Stimulated activated CD8-positive, alpha-beta memory T cell treated with anti-CD3 and anti-CD28 coated beads, Interleukin-15, amount 100 ng/mL, for 1 hour (primary cell): Measurements from ENCODE around the gene RAB20.
"Not testable (repeated sequence)": the region's sequence is repeated elsewhere in the genome, so short reads cannot be mapped to it uniquely, and the experiment has no call there.

Source experiments
- DNase-seq: peaks from one replicate; pipeline ENCODE4 v3.0.0-alpha.2; 2020; ENCODE audit warnings: low read depth

The RAB20 gene

DNA sequence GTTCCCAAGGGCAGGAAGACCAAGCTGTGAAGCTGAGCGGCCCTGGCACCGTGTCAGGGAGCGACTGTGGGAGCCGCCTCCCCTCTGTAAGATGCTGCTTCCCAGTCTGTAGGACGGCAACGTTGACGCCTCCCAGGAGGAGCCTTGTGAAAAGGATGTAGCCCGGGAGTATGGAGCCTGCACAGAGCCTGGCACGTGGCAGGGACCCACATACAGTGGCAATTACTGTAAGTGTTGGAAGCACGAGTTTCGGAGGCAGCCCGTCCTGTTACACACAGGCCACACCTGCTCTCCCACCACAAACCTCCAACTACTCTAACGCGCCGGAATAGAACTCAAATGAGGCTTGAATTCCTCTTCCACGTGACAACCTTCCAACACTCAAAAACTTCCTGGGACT is 6.6 kb downstream of the RAB20 start:
- no peak for DNase-seq

DNA sequence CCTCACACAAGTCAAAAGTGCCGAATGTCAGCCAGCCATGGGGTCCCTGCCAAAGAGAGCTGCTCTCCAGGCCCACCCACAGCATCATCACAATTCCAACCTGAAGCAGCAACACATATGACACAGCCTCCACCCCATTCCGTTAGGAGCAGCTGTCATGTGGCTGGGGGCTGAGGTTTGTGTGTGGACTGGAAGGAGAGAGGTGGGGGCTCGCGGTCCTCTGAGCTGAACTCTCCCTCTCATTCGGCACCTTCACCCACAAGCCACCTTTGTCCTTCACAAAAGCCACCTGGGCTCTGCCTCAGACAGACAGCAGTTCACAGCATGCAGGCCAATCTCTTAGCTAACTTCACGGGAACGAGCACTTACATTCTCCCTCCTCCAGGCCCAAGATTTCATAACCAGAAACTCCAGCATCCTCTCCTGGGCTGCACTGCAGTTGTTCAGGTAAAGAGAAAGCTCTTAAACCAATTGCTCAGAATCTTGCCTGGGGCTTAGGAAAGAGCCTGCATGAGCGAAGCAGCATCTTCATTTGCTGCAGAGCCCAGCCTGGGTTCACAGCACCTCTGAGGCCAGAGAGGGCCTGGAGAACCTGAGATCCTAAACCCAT is 7.2 kb downstream of the RAB20 start:
- no peak for DNase-seq

DNA sequence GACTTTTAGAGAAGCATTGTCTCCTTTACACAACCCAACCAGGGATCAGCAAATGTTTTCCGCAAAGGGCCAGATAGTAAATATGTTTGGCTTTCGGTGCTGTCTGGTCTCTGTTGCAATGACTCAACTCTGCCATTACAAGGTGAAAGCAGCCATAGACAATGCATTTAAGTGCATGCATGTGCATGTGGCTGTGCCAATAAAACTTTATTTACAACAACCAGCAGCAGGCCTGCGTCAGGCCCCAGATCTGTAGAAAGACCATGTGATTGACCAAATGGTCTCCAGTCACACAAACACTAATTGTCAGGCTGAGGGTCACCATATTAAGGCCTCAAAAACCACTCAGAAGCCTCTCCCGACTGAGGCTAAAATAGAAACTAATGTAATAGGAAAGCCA is 8.1 kb downstream of the RAB20 start:
- no peak for DNase-seq

DNA sequence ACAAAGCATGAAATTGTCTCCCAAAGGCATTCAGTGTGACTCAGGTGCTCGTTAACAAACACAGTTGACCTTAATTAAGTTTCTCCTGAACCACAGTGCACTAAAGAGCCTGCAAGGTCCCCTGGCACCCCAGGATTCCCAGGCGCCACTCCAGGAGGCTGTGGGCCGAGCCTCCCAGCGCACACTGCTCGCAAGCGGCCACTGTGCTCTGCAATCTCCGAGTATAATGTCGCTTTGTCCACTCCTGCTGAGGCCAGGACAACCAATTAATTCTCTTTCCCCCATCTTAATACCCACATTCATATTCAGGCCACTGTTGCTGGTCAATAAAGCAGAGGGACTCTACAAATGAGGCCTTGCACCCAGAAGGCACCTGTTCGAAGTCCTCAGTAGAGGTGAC is 8.8 kb downstream of the RAB20 start:
- DNase-seq: no peak

DNA sequence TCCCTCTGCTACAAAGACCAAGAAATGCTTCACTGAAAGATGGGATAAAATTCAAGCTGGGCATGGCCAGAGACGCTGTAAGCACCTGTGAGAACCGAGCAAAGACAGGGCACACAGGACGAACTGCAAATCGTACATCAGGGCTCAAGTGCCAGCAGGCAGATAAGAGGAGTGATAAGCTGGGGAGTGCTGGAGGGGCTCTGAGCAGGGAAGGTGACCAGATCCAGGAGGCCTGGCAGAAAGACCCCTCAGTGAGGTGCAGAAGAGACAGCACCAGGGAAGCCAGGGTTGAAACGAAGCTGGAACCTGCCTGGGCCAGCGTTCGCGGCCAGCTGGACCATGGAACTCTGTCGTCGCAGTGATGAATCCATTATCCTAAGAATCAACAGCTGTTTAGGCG is 10.2 kb downstream of the RAB20 start:
- DNase-seq: no peak

DNA sequence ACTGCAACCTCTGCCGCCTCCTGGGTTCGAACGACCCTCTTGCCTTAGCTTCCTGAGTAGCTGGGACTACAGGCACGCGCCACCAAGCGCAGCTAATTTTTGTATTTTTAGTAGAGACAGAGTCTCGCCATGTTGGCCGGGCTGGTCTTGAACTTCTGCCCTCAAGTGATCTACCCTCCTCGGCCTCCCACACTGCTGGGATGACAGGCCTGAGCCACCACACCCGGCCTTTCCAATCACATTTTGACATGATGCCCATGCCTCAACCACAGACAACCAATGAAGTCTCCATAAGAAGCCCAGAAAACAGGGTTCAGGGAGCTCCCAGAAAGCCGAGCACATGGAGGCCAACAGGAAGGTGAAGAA is 11.7 kb downstream of the RAB20 start:
- no peak for DNase-seq

DNA sequence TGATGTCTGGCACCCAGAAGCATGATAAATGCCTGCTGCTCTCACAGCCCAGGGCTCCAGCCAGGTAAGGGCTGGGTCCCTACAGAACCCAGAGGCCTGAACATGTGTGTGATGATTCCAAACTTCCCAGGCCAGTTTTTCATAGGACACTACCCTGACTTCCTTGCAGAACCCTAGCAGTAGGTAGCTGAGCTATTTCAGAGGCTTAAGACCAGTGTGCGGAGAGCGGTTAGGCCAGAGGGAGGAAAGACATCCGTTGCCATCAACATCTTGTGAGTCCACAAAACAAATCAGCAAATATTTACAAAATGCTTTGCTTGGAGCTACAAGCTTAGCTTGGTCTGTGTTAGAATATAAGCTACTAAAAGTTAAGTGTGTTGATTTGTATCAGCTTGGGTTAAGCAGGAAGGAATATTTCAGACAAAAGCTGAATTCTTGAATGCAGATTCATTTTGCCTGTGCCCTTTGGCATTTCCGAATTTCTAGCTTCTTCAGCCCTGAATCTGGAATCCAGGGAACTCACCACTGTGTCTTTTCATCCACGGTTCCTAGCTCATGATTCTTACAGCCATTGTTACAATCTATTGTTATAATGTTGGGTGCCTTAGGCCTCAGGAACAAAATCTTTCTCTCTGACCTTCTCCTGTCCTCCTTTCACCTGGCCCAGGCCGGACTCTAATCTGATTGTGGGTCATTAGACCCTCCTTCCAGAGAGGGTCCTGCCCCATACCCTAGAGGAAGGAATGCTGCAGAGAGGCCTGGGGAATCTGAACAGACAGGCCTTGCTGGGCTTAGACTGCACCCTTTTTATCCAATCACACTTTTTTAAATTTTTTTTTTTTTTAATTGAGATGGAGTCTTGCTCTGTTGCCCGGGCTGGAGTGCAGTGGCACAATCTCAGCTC is 12.4 kb downstream of the RAB20 start:
- no peak for DNase-seq

DNA sequence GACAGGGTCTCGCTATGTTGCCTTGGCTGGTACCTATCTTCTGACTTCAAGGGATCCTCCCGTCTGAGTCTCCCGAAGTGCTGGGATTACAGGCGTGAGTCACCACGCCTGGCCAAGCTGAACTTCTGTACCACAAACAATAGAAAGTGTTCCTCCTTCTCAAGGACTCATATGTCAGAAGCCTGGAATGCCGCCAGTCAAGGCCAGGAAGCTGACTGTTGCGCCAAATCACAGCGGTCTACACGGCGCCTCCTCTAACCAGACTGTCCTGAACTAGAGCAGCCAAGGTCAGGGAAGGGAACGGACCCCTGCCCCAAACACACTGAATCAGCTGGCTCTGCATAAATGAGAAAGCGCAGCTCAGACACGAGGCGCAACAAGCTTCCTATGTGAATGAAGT is 14.6 kb downstream of the RAB20 start:
- no peak for DNase-seq

DNA sequence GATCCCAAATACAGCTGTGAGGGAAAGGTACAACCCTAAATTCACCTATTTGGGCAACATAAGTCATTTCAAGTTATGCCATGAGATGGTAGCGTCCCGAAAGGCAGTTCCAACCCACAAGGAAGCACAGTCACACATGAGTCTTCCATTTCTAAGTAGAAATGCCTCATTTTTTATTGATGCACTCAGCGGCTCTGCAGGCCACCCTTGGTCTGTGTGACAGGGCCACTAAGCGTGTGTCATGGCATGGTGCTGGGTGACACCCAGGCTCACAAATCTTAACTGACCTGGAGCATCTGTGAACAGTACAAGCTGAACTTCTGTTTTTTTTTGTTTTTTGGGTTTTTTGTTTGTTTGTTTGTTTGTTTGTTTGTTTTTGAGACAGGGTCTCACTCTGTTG is 15.1 kb downstream of the RAB20 start:
- no peak for DNase-seq

DNA sequence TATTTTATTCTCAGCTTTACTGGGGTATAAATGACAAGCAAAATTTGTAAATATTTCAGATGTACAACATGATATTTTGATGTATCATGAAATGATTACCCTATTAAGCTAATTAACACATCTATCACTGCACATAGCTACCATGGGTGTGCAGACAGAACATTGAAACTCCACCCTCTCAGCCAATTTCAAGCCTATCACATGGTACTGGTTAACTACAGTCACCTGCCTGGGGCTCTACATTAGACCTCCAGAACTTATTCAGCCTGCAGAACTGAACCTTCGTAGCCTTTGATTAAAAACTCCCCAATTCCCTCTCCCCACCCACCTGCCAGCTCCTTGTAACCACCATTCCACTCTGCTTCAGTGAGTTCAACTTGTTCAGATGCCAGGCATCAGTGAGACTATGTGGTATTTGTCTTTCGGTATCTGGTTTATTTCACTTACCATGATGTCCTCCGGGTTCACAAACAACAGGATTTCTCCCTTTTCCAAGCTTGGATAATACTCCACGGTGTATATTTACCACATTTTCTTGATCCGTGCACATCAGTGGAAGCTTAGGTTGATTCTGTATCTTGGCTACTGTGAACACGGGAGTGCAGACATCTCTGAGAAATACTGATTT is 19.2 kb downstream of the RAB20 start:
- DNase-seq: no peak

DNA sequence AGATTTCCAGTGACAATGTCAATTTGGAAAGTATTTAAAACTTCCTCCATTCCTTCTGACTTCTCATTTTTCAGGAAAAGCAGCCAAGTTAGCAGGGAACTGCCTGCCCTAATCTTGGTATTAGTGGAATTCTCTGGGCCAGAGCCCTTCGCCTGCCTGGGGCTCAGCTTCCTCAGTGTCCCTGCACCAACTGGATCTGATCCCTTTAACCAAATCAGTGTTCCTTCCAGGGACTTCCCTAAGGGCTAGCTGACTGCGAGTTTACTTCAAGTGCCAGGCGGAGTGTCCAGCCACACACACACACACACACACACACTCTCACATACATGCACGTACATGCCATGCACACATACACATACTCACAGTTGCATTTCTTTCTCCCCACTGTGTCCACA is 20.0 kb downstream of the RAB20 start:
- no peak for DNase-seq

DNA sequence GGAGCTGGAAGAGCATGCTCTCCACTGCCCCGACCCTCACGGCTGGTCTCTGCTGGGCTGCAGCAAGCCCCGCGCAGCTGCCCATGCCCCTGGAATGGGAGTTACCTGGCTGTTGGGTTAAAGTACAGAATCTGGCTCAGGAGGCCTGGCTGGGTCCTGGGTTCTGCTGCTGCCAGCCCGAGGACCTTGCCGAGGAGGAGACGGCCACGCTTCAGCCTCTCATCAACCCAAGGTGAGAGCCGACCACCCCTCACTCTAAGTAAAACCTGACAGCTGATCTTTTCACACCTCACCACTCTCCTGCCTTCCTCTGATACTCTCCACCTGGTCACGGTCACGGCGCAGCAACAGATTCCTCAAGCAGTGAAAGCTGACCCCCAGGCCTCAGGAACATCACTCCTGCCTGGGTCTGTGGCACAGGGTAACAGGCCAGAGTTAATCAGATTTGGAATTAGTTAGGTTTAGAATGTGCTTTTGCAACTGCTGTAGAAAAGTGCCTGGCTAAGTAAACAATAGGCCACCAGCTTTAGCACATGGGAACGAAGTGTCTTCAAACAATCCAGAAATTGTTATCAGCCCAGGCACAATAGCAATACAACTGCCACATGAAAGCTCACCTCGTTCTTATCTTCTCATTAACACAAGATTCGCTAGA is 20.5 kb downstream of the RAB20 start:
- DNase-seq: no peak

DNA sequence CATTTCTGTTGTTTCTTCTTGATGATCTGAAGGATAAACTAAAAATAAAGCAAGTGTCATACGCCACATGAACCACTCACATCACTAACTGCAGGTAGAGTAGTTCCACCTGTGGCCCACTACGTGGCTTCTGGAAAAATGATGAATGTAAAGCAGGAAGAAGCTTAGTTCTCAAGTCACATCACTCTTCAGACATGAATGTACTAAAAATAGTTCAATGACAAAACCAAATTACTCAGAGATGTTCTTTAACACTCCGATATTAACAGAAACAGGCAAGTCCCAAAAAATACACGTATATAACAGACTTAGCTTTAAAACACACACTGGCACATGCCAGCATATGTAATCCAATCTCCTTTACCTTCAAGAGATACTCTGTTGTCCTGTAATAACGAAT is 21.6 kb downstream of the RAB20 start:
- DNase-seq: no peak

DNA sequence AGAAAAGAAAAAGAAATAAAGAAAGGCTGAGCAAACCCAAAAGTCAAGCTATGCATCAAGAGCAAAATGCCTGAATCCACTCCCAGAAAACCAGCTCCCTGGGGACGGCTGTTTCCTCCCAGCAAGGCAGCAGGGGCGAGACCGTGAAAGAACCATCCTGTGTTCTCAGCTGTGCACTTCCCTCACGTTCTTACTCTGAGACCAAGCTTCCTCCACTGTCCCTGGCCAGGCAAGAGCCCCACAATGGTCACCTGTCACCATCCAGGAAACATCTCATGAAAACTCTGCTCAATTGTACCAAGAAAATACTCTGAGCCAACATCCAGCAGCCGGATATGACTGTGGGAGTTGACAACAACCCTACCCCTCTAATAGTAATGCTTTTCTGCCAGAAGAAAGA is 22.9 kb downstream of the RAB20 start:
- no peak for DNase-seq

DNA sequence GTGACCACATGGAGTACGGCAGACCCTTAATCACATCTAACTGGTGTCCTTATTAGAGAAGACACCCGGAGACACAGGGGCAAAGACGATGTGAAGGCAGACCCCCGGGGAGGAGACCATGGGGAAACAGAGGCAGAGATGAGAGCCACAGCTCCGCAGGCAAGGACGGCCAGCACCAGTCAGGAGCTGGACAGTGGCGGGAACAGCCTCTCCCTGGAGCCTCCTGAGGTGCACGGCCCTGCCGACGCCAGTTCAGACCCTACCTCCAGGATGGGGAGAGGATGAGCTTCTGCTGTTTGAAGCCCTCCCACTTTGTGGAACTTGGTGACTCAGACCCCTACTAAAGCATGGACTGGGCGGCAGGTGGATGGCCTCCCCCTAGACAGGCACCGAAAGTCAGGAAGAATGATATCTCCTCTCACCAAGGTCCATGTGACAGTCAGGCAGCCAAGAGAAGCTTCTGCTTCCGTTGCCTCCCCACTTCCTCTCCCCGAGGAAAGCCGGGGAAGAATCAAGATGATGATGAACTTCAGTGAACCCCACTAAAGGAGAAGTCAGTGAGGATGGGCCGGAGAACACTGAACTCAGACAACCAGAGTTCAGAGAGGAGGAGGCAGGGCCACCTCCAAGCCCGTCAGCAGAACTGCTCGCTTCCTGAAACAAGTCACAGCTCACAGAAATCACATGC is 25.4 kb downstream of the RAB20 start:
- DNase-seq: no peak

DNA sequence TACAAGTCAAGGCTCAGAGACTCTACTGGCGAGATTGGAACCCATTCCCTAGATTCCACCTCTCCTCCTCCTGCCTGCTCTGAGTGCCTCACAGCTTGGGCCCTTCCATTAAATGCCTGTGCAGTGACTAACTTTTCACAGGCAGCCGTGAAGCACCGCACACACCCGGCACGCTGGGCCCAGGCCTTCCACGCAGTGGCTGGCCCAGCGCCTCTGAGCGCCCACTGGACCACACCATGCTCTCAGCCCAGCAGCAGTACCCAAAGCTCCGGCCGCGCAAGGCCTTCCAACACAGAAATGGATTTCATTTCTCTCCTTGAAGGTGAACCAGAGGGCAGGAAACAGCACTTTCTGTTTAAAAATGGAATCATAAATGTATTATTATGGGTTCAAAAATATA is 26.0 kb downstream of the RAB20 start:
- no peak for DNase-seq

DNA sequence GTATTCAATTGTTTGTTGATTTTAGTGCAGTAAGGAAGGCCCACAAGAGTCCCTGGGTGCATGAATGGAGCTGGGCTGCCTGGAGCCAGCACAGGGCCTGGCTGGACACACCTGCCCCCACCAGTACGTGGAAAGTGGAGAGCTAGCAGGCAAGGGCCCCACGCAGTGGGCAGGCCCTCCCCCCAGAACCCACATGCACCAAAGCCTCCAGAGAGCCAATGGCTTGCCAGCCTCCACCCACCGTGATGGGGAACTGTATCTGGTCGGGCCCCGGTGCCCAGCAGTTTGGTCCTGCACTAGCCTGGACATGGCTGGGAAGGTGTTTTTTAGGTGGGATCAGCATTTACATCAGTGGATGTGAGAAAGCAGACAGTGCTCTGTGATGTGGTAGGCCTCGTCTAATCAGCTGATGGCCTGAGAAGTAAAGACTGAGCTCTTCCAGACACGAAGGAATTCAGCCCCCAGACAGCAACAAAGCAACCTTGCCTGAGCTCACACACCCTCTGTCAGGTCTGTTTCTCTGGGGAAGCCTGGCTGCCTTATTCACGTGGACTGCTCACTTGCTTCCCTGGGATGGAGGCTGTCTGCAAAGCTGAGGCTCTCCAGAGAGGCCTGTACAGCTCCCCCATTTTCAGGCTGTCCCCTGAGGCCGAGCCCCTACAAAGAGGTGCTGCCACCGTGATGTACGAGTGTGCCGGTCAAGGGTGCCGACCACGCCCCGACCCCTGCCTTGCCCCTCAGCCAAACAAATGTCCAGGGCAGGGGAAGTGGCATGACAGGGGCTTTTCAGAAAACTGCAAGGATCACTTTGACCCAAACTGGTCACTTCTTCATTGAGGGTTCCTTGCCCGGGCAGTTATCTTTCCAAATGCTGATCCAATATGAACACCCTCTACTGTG is 27.5 kb downstream of the RAB20 start:
- no peak for DNase-seq

DNA sequence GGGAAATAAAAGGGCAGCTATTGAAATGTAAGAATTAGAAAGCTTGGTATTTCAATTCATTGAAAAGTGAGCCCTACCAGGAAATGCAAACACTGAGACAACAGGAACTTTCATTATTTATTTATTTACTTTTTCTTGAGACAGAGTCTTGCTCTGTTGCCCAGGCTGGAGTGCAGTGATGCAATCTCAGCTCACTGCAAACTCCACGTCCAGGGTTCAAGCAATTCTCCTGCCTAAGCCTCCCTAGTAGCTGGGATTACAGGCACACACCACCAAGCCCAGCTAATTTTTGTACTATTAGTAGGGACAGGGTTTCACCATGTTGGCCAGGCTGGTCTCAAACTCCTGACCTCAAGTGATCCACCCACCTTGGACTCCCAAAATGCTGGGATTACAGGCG is 29.3 kb downstream of the RAB20 start:
- not testable (repeated sequence) for DNase-seq

DNA sequence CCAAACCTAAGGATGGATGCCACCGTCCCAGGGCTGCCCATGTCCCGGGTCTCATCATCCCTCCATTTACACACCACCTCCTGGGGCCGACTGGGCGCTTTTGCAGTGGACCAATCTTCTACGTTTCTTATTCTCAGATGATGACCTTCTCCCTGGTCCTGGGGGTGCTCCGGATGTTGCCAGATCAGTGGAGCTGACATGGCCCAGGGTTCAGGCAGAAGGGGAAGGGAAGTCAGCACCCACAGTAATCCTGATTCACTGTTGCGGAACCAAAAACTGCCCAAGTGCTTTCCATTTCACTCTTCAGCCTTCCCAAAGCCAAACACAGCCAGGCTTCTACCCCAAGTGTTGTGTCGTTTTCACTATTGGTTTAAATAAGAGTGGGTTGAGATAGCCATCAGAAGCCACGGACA is 29.8 kb downstream of the RAB20 start:
- no peak for DNase-seq

DNA sequence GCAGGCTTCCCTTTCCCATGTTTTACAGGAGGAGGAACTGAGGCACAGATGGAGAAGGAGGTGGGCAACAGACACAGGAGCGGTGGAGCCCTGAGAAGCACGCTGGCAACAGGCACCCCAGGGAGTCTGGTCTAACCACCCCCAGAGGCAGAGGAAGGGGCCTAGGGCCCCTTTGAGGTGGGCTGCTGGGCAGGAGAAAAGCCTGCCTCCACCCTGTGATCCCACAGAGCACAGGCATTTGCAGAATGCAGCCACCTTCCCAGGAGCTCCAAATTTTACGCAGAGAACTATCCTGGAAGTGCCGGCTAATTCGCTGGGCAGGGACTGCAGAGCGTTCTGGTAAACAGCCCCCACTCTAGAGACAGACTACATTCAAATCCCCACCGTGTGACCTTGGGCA is 30.4 kb downstream of the RAB20 start:
- no peak for DNase-seq
